ENCODE results near the gene SMLR1. TPM values are rescaled to one million over a fixed set of nuclear protein-coding genes. Genes with fewer than 3 reads are reported as not detected.

SMLR1 gene
- total and polyA plus RNA-seq, 4 donors, result 20.8 to 65.2 (median 39.6) TPM

DNA sequence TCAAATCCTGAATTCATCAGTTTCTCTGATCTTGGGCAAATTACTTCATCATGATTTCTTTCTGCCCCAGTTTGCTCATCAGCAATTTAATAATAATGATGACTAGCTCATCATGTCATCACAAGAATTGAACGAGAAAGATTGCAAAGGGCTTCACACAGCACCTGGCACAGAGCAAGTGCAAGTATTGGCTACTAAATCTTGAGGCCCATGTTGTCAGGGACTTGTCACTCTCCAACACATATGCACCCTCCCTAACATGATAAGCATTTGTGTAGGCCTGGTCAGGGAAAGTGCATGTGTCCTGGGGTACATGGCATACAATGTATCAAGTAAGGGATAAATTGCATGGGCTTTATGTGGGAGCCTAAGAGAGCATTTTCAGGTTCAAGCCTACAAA lies 6.4 kb downstream of the SMLR1 start (continued):
- TF ChIP-seq, protein P1, sequence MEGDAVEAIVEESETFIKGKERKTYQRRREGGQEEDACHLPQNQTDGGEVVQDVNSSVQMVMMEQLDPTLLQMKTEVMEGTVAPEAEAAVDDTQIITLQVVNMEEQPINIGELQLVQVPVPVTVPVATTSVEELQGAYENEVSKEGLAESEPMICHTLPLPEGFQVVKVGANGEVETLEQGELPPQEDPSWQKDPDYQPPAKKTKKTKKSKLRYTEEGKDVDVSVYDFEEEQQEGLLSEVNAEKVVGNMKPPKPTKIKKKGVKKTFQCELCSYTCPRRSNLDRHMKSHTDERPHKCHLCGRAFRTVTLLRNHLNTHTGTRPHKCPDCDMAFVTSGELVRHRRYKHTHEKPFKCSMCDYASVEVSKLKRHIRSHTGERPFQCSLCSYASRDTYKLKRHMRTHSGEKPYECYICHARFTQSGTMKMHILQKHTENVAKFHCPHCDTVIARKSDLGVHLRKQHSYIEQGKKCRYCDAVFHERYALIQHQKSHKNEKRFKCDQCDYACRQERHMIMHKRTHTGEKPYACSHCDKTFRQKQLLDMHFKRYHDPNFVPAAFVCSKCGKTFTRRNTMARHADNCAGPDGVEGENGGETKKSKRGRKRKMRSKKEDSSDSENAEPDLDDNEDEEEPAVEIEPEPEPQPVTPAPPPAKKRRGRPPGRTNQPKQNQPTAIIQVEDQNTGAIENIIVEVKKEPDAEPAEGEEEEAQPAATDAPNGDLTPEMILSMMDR (IDR thresholded peaks at IDR 0.05; ENCODE audit: low read depth, low read length, missing input control), result no peak

DNA sequence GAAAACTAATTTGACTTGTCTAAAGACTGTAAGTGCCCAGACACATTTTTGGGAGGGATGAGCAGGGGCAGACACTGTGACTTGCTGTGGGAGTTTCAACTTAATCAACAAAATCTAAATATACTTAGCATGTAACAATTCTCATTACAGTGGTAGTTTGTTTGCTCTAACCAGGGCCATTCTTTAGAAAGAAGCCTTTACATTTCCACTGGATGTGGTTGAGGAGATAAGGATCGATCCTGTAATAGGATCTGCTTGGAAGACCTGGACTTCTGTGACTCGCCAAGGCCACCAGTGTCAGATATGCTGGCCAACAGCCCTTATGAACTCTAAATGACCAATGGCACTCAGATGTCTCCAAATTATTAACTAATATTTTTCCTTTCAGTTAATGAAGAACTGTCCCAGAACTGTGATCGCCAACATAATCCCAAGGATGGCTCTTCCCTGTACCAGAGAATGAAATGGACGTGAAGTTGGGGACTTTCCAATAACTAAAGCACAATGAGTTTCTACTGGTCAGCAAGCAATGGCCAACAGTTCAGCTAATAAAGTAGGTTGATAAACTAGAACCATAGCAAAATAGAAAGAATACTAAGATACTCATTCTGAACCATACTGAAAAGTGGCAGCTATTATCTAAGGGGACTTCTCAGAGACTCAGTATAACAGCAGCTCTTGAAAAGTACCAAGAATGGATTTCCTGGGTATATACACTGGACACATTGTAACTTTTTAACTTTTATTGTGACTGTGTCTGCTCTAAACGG lies 7.5 kb downstream of the SMLR1 start:
- no peak for DNase-seq (ENCODE audit: low spot score)
- no peaks in the 10 kb centered on the region for H3K9me3 ChIP-seq (ENCODE audit: control insufficient read depth in 4 of 4, low read length in 3 of 4)
- no peak overlapping the region for H3K27ac ChIP-seq (ENCODE audit: low read depth in 1 of 2, low read length in 2 of 2)
- H3K36me3 ChIP-seq (ENCODE audit: control insufficient read depth in 4 of 4, insufficient read depth in 3 of 4, low read depth in 1 of 4, low read length in 3 of 4), result peaks cover 4 to 23% (median 14%) of the 10 kb centered on the region in 4 donors
- no peak overlapping the region for H3K4me3 ChIP-seq (ENCODE audit: low read depth in 1 of 3, low read length in 3 of 3)
- H3K9ac ChIP-seq (ENCODE audit: low read depth in 1 of 2, low read length in 2 of 2), result no peak overlapping the region
- 44% methylated on average over 5 of the region's 5 CpGs for WGBS
- TF ChIP-seq, protein P2, sequence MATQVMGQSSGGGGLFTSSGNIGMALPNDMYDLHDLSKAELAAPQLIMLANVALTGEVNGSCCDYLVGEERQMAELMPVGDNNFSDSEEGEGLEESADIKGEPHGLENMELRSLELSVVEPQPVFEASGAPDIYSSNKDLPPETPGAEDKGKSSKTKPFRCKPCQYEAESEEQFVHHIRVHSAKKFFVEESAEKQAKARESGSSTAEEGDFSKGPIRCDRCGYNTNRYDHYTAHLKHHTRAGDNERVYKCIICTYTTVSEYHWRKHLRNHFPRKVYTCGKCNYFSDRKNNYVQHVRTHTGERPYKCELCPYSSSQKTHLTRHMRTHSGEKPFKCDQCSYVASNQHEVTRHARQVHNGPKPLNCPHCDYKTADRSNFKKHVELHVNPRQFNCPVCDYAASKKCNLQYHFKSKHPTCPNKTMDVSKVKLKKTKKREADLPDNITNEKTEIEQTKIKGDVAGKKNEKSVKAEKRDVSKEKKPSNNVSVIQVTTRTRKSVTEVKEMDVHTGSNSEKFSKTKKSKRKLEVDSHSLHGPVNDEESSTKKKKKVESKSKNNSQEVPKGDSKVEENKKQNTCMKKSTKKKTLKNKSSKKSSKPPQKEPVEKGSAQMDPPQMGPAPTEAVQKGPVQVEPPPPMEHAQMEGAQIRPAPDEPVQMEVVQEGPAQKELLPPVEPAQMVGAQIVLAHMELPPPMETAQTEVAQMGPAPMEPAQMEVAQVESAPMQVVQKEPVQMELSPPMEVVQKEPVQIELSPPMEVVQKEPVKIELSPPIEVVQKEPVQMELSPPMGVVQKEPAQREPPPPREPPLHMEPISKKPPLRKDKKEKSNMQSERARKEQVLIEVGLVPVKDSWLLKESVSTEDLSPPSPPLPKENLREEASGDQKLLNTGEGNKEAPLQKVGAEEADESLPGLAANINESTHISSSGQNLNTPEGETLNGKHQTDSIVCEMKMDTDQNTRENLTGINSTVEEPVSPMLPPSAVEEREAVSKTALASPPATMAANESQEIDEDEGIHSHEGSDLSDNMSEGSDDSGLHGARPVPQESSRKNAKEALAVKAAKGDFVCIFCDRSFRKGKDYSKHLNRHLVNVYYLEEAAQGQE (IDR thresholded peaks at IDR 0.05), result peak; percentile 24
- TF ChIP-seq RAD21 (IDR thresholded peaks at IDR 0.05), result peak; percentile 32 to 34
- TF ChIP-seq, protein P3, sequence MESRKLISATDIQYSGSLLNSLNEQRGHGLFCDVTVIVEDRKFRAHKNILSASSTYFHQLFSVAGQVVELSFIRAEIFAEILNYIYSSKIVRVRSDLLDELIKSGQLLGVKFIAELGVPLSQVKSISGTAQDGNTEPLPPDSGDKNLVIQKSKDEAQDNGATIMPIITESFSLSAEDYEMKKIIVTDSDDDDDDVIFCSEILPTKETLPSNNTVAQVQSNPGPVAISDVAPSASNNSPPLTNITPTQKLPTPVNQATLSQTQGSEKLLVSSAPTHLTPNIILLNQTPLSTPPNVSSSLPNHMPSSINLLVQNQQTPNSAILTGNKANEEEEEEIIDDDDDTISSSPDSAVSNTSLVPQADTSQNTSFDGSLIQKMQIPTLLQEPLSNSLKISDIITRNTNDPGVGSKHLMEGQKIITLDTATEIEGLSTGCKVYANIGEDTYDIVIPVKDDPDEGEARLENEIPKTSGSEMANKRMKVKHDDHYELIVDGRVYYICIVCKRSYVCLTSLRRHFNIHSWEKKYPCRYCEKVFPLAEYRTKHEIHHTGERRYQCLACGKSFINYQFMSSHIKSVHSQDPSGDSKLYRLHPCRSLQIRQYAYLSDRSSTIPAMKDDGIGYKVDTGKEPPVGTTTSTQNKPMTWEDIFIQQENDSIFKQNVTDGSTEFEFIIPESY (IDR thresholded peaks at IDR 0.05), result peak; percentile 54
- peak; percentile 84 to 87 for TF ChIP-seq RXRA (IDR thresholded peaks at IDR 0.05)
- TF ChIP-seq GABPA (IDR thresholded peaks at IDR 0.05 in 1 of 2, conservative IDR thresholded peaks at IDR 0.05 in 1 of 2), result no peak
- TF ChIP-seq, protein P1 (IDR thresholded peaks at IDR 0.05; ENCODE audit: low read depth, low read length, missing input control), result no peak
- TF ChIP-seq, protein P4, sequence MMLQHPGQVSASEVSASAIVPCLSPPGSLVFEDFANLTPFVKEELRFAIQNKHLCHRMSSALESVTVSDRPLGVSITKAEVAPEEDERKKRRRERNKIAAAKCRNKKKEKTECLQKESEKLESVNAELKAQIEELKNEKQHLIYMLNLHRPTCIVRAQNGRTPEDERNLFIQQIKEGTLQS (IDR thresholded peaks at IDR 0.05), result peak; percentile 40
- peak; percentile 70 for TF ChIP-seq YY1 (IDR thresholded peaks at IDR 0.05)
- TF ChIP-seq EGR1 (IDR thresholded peaks at IDR 0.05; ENCODE audit: low read depth in 2 of 2), result no peak
- TF ChIP-seq SP1 (IDR thresholded peaks at IDR 0.05), result peak; percentile 74
- TF ChIP-seq FOXA1 (IDR thresholded peaks at IDR 0.05), result peak; percentile 47
- TF ChIP-seq JUND (IDR thresholded peaks at IDR 0.05), result peak; percentile 58 to 80
- peak; percentile 16 for TF ChIP-seq NR2F2 (IDR thresholded peaks at IDR 0.05)
- TF ChIP-seq FOXA2 (IDR thresholded peaks at IDR 0.05), result no peak
- peak; percentile 86 to 89 for TF ChIP-seq HNF4A (conservative IDR thresholded peaks at IDR 0.05)
- TF ChIP-seq, protein P5, sequence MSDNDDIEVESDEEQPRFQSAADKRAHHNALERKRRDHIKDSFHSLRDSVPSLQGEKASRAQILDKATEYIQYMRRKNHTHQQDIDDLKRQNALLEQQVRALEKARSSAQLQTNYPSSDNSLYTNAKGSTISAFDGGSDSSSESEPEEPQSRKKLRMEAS (IDR thresholded peaks at IDR 0.05), result no peak
- no peak for TF ChIP-seq HNF4G (IDR thresholded peaks at IDR 0.05)
- no peak for TF ChIP-seq TAF1 (conservative IDR thresholded peaks at IDR 0.05)
- H3K4me1 ChIP-seq (ENCODE audit: control insufficient read depth in 4 of 4, insufficient read depth in 4 of 4, low read length in 3 of 4), result peaks cover 8 to 94% (median 68%) of the 10 kb centered on the region in 4 donors
- H3K27me3 ChIP-seq (ENCODE audit: control insufficient read depth in 4 of 4, insufficient read depth in 4 of 4, low read length in 3 of 4), result no peaks in the 10 kb centered on the region

Data from liver (tissue), 9 donors.